ENCODE measurements around the gene RFX8. TPM values are rescaled to one million over a fixed set of nuclear protein-coding genes. Genes with fewer than 3 reads are reported as not detected.

RFX8 gene
- total and polyA plus RNA-seq, 9 of the 15 experiments (the other 6 are each of a cell fraction or from before 2014, with no cell fraction given), result not detected

GRCh38 chr2:101429453-101429852 lies 45.5 kb downstream of the RFX8 start:
- in situ Hi-C loops (cut with MboI), result no loop called here
- intact Hi-C loops (cut with micrococcal nuclease), result no loop called here
- no TSS peak for BruUV-seq (replicated peaks)
- FAIRE-seq (no peak), DNase-seq (ENCODE audit: extremely low read depth in 1 of 4, low spot score in 3 of 4) (no peak), ATAC-seq (no peak)
- Histone ChIP-seq H3K4me1 (replicated peaks in 1 of 2; ENCODE audit: control insufficient read depth in 2 of 2, insufficient read depth in 2 of 2, low read length in 2 of 2) (no peaks in the 10 kb centered on the region; a peak in 1 of 5 replicates), H3K9me1 (ENCODE audit: control insufficient read depth, insufficient read depth, low read length) (no peaks in the 10 kb centered on the region), H3K9me3 (replicated peaks; ENCODE audit: control insufficient read depth, insufficient read depth, low read depth, low read length) (no peaks in the 10 kb centered on the region), H4K20me1 (replicated peaks; ENCODE audit: control insufficient read depth, insufficient read depth, low read length) (peaks cover 6% of the 10 kb centered on the region), H3K27ac (ENCODE audit: extremely low read depth, low read depth, low read length) (no peak overlapping the region), H2AFZ (ENCODE audit: low read depth, low read length) (no peak overlapping the region), H3K4me2 (ENCODE audit: insufficient read depth, low read length) (no peak overlapping the region), H3K79me2 (ENCODE audit: control insufficient read depth, insufficient read depth, low read length) (no peaks in the 10 kb centered on the region), H3K27me3 (ENCODE audit: control insufficient read depth in 2 of 2, insufficient read depth in 2 of 2, low read length in 2 of 2) (peaks cover 12 to 38% of the 10 kb centered on the region in 2 experiments), H3K36me3 (ENCODE audit: control insufficient read depth, insufficient read depth, low read length) (no peaks in the 10 kb centered on the region), H3K9ac (ENCODE audit: insufficient read depth in 1 of 2, low read depth in 2 of 2, low read length in 2 of 2) (no peak overlapping the region), H3K4me3 (no peak overlapping the region)
- ChIA-PET CTCF (ENCODE audit: low intra/inter-chr PET ratio) (no interaction called here), POLR2A (no interaction called here)
- TF ChIP-seq KLF16 (IDR thresholded peaks at IDR 0.05) (no peak), ZNF121 (CRISPR knock-in tag; conservative IDR thresholded peaks at IDR 0.05) (no peak), POLR2H (tag; IDR thresholded peaks at IDR 0.05; ENCODE audit: low read depth) (no peak), SOX6 (IDR thresholded peaks at IDR 0.05) (no peak), MAX (CRISPR knock-in tag; IDR thresholded peaks at IDR 0.05) (no peak), RAD21 (CRISPR knock-in tag; conservative IDR thresholded peaks at IDR 0.05 in 1 of 2, IDR thresholded peaks at IDR 0.05 in 1 of 2) (no peak), ZNF140 (CRISPR knock-in tag; IDR thresholded peaks at IDR 0.05) (no peak), STAG1 (CRISPR knock-in tag; IDR thresholded peaks at IDR 0.05; ENCODE audit: borderline replicate concordance) (no peak), RBM22 (IDR thresholded peaks at IDR 0.05; ENCODE audit: low read depth, low read length, poor library complexity, severe bottlenecking) (no peak), SIRT6 (IDR thresholded peaks at IDR 0.05; ENCODE audit: low read depth, low read length) (no peak), TGIF2 (CRISPR knock-in tag; IDR thresholded peaks at IDR 0.05) (no peak), HNRNPK (IDR thresholded peaks at IDR 0.05; ENCODE audit: low read depth, low read length, poor library complexity, severe bottlenecking) (no peak), TBL1XR1 (IDR thresholded peaks at IDR 0.05; ENCODE audit: low read length in 2 of 2) (no peak), GABPB1 (CRISPR knock-in tag; IDR thresholded peaks at IDR 0.05) (no peak), SLC30A9 (CRISPR knock-in tag; IDR thresholded peaks at IDR 0.05) (no peak)
- TF ChIP-seq, protein P1, sequence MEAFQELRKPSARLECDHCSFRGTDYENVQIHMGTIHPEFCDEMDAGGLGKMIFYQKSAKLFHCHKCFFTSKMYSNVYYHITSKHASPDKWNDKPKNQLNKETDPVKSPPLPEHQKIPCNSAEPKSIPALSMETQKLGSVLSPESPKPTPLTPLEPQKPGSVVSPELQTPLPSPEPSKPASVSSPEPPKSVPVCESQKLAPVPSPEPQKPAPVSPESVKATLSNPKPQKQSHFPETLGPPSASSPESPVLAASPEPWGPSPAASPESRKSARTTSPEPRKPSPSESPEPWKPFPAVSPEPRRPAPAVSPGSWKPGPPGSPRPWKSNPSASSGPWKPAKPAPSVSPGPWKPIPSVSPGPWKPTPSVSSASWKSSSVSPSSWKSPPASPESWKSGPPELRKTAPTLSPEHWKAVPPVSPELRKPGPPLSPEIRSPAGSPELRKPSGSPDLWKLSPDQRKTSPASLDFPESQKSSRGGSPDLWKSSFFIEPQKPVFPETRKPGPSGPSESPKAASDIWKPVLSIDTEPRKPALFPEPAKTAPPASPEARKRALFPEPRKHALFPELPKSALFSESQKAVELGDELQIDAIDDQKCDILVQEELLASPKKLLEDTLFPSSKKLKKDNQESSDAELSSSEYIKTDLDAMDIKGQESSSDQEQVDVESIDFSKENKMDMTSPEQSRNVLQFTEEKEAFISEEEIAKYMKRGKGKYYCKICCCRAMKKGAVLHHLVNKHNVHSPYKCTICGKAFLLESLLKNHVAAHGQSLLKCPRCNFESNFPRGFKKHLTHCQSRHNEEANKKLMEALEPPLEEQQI (IDR thresholded peaks at IDR 0.05), result no peak
- WGBS (ENCODE audit: insufficient coverage, low coverage, missing lambda C conversion rate), result 3% methylated on average over 6 of the region's 6 CpGs

Measured in K562 (cell line).